H54 (cell line): ENCODE data around the gene FUNDC2.
A peak's percentile ranks its signal among the peaks of the same experiment; 100 is the strongest.

ENCODE experiments used
- DNase-seq: peaks from one replicate; pipeline ENCODE4 v3.0.0; 2011; ENCODE audit warnings: low spot score, mixed read lengths; ENCODE audit not compliant: insufficient read length
- FAIRE-seq: peaks from 3 replicates; lab custom pipeline; 2011; peaks lifted over from hg19 to GRCh38; lab: Jason Lieb, UNC
- POLR2A ChIP-seq: IDR thresholded peaks from 2 replicates; pipeline ENCODE4 v1.6.1; 2011; ENCODE audit warnings: low read depth, mild to moderate bottlenecking, low read length

Gene FUNDC2

GRCh38 chrX:155026727-155027508 lies at the start of gene FUNDC2:
FUNDC2 (plus strand) TSS chrX:155026844; CDS start chrX:155026939, 95 bp downstream.
- DNase-seq (peak; percentile 61), FAIRE-seq (peak; percentile 96)
- TF ChIP-seq POLR2A: peak; percentile 51

- no peak for TF ChIP-seq POLR2A
- DNase-seq (no peak), FAIRE-seq (no peak)
These were observed 47.0 kb upstream of the FUNDC2 start for GRCh38 chrX:154979629-154980028.

- peak; percentile 88 for FAIRE-seq
- DNase-seq: peak; percentile 26
- TF ChIP-seq POLR2A: no peak
These were observed 46.1 kb upstream of the FUNDC2 start for GRCh38 chrX:154980330-154981115.

- no peak for TF ChIP-seq POLR2A
- no peak for FAIRE-seq
- no peak for DNase-seq
These were observed 45.6 kb upstream of the FUNDC2 start for GRCh38 chrX:154981116-154981411.

GRCh38 chrX:154986826-154987575 lies 39.6 kb upstream of the FUNDC2 start:
- TF ChIP-seq POLR2A: no peak
- DNase-seq (no peak), FAIRE-seq (no peak)

GRCh38 chrX:154987940-154988339 lies 38.7 kb upstream of the FUNDC2 start:
- FAIRE-seq: no peak
- no peak for TF ChIP-seq POLR2A
- no peak for DNase-seq

- no peak for FAIRE-seq
- TF ChIP-seq POLR2A: no peak
These were observed 37.9 kb upstream of the FUNDC2 start for GRCh38 chrX:154988719-154989118.

GRCh38 chrX:154990496-154990895 lies 36.1 kb upstream of the FUNDC2 start:
- FAIRE-seq (no peak), DNase-seq (no peak)
- TF ChIP-seq POLR2A: no peak

More at GRCh38 chrX:154988719-154989118, 37.9 kb upstream of the FUNDC2 start:
- DNase-seq: no peak

- no peak for TF ChIP-seq POLR2A
- no peak for DNase-seq
- no peak for FAIRE-seq
These were observed 35.6 kb upstream of the FUNDC2 start for GRCh38 chrX:154991039-154991438.

- TF ChIP-seq POLR2A: no peak
- DNase-seq (no peak), FAIRE-seq (no peak)
These were observed 35.2 kb upstream of the FUNDC2 start for GRCh38 chrX:154991476-154991875.

- no peak for FAIRE-seq
- no peak for DNase-seq
- no peak for TF ChIP-seq POLR2A
These were observed 28.3 kb upstream of the FUNDC2 start for GRCh38 chrX:154998204-154998880.

- no peak for TF ChIP-seq POLR2A
- no peak for DNase-seq
- no peak for FAIRE-seq
These were observed 25.8 kb upstream of the FUNDC2 start for GRCh38 chrX:155000841-155001240.

GRCh38 chrX:155001873-155002272 lies 24.8 kb upstream of the FUNDC2 start:
- DNase-seq (no peak), FAIRE-seq (no peak)
- TF ChIP-seq POLR2A: no peak
